SIG-M5 (cell line): ENCODE data around the gene CHTOP.
"Not testable (repeated sequence)": the region's sequence is repeated elsewhere in the genome, so short reads cannot be mapped to it uniquely, and the experiment has no call there.

ENCODE experiments used
- DNase-seq: peaks from one replicate; lab custom pipeline; 2025; lab: John Stamatoyannopoulos, UW

Gene CHTOP, protein sequence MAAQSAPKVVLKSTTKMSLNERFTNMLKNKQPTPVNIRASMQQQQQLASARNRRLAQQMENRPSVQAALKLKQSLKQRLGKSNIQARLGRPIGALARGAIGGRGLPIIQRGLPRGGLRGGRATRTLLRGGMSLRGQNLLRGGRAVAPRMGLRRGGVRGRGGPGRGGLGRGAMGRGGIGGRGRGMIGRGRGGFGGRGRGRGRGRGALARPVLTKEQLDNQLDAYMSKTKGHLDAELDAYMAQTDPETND

DNA sequence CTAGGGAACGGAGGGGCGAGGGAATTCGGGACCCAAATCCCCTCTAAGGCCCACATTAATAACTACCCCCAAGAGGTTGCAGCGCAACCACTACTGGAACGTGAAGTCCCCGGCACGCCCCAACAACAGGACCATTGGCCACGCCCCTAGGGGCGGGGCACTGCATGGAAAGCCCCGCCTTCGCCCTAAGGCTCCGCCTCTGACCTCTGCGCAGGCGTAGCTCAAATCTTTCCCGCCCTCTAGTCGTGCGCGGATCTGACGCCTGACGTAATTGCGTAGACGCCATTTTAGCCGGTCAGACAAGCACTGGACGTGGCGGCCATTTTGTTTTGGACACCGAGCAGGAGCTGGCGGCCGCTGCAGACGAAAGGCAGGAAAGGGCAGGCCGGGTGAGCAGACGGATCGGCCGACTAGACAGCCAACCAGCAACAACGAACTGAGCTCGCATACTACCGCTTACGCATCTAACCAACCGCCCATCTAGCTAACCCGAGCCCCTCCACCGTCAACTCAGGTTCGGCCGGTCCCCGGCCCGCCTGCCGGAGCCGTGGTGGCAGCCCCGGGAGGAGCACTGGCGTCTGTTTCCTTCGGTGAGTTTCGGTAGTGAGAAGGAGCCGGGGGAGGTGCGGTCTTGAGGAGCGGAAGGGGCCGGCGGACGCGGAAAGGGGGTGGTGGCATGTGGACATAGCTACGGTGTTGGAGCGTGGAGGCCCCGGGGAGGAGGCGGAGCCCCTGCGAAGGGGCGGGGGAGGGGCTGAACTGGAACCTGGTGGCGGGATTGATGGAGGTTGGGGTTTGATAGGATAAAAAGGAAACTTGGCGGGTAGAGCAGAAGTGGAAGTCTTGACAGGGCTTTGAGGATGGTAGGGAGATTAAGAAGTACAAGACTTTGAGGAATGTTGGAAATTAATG, at the start of gene CHTOP:
Gene CHTOP, plus strand, starts transcription at position 313 of the 912 bp plus-strand sequence. CDS start 2,523 bp downstream, outside the sequence.
- DNase-seq: peak; percentile 83

DNA sequence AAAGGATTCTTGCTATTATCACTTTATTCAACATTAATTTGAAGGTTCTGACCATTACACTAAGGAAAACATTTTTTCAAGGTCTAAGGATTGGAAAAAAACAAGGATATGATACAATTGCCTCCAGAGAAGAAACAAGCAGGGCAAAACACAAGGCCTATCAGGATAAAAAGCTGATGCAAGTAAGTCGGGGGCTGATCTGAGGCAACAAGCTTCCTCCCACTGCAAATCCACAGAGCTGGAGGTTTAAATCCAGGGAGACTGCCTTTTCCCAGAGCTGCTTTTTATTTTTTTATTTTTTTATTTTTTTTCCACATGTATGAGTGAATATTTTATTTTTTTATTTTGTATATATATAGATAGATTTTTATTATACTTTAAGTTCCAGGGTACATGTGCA, 48.9 kb upstream of the CHTOP start:
- DNase-seq: no peak

DNA sequence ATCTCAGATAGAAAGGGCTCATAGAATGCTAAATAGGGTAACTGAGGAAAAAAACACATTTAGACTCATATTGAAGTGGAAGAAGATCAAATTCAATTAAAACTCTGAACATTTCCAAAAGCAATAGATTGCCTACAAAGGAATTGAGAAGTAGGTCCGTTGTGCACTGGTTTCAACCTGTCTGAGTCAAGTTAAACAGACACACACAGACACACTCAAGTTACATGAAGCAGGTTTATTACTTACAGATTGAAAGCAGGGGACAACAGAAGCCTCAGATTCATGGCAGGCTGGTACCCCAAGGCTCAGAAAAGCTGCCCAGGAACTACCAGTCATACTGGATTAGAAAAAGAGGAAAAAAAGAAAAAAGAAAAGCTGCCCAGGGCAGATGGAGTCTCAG, 47.5 kb upstream of the CHTOP start:
- DNase-seq: no peak

DNA sequence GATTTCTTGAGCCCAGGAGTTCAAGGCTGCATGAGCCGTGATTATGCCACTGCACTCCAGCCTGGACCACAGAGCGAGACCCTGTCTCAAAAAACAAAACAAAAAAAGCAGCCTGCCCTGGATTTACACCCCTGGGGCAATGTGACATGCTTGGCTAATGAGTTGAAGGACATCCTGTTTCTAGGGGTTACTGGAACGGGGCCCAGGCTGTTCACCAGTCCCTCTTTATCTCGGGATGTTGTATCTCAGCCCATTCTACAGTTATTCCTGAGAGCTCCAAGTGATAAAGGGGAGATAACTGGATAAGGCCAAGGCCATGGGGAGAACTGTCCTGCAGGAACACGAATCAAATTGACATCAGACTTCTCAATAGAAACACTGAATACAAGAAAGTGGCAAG, 46.6 kb upstream of the CHTOP start:
- DNase-seq: no peak

DNA sequence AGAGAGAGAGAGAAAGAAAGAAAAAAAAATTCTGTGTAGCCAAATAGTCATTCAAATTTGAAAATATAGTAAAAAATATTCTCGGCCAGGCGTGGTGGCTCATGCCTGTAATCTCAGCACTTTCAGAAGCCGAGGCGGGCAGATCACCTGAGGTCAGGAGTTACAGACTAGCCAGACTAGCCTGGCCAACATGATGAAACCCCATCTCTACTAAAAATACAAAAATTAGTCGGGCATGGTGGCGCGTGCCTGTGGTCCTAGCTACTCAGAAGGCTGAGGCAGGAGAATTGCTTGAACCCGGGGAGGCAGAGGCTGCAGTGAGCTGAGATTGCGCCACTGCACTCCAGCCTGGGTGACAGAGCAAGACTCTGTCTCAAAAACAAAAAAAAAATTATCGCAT, 45.8 kb upstream of the CHTOP start:
- DNase-seq: not testable (repeated sequence)

DNA sequence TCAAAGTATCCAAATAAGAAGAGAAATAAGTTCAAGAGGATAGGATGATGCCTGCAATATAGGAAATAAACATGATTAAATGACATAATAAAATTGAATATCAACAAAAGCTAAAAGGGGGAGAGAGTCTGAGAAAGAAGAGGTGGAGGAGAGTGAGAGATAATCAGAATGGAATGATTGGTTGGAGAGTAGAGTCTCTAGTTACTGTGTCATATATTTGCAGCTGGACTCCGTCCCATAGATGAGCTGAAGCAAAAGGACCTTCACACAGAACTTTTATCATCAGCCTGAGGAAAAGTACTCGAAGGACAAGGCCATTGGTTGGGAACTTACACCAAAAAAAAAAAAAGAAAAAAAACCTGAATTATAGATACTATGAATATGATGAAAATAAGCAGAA, 45.4 kb upstream of the CHTOP start:
- no peak for DNase-seq

DNA sequence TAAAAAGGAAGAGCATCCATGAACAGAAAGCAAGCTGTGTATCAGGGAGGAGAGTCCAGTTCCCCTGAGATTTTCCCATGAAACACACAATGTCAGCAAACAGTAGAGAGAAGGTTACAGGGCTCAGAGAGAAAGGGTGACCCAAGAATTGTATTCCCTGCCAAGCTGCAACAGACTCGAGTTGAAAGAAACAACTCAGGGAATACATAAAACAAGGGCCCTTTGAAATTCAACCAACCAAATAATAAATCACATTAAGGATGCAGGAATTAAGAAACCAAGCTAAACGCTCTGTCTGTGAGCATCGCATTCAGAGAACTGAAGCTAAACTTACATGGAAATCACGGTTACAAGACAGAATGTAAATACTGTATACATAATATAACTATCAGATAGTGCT, 41.1 kb upstream of the CHTOP start:
- no peak for DNase-seq

DNA sequence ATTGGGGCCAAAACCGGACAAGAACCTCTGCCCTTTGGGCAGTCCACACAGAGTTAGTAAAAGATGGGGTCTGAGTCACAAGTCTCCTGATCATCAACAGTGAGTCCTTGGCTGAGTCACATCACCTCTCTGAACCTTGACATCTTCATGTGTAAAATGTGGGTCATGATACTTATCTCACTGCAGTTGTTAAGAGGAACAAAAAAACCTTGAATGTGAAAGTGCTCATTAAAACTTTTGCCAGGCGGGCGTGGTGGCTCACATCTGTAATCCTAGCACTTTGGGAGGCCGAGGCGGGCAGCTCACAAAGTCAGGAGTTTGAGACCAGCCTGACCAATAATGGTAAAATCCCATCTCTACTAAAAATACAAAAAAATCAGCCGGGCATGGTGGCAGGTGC, 36.7 kb upstream of the CHTOP start:
- no peak for DNase-seq

DNA sequence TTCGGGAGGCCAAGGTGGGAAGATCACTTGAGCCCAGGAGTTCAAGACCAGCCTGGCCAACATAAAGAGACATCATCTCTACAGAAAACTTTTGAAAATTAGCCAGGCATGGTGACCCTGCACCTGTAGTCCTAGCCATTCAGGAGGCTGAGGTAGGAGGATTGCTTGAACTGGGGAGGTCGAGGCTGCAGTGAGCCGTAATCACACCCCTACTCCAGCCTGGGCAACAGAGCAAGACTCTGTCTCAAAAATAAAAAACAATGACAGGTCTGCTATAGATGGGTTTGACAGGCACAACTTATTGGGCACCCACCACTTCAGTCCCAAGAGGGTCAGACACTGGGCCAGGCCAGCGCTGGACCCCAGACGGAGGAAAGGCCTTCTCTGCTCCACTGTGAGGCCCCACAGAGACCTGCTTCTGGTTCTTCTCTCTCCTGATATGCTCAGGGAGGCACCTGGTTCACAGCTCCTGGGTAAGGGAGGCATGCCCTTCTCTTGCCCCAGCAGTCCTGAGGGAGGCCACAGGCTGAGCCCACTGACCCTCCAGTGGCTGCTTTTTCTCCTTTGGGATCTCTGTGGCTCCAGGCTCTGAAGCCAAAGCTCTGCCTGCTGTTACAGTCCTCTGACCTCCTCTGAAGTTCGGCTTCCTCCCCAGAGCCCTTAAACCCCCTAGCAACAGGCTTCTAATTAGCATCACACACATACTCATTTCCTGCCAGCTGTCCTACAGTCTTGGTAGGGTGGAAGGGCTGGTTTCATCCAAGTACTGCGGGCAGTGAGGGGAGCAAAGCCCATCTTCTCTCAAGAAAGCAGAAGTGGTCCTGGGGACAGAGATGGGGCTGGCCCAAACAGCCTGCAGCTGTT, 35.3 kb upstream of the CHTOP start:
- DNase-seq: peak; percentile 98

DNA sequence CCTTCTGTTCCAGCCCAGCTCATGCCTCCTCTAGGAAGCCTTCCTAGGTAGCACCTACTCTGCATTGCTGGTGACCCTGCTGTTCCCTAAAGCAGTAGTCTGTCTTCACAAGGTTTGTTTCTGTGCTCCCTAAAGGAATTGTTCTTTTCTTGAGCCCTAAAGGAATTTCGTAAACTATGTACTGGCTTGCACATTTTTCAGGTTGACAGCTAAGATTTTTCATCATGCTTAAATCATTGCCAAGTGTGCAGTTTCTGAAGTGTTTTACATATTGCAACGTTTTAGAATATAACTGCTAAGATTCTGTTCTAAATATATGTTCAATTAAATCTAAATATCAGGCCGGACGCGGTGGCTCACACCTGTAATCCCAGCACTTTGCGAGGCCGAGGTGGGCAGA, 34.0 kb upstream of the CHTOP start:
- DNase-seq: no peak

DNA sequence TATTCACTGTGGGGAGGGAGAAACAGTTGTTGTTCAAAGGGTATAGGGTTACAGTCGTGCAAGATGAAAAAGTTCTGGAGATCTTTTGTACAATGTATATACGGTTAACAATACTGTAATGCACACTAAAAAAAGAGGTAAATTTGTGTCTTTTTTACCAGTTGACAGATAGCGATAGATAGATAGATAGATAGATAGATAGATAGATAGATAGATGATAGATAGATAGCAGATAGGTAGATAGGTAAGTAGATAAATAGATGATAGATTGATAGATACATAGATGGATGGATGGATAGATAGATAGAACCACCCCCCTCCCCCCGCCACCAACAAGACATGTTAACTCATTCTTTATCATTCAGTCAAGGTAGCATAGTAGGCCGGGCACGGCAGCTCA, 31.1 kb upstream of the CHTOP start:
- DNase-seq: no peak

DNA sequence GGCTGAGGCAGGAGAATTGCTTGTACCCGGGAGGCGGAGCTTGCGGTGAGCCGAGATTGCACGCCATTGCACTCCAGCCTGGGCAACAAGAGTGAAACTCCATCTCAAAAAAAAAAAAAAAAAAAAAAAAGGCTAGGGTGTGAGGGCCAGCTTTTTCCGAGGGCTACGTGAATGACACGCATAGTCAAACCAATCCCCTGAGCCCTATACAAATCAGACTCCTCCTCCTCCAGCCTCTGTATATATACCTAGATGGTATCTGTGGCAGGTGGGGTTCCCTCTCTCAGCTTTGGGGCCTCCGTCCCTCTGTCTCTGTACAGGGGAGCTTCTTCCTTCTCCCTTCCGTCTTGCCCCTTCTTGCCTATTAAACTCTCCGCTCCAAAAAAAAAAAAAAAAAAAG, 27.7 kb upstream of the CHTOP start:
- no peak for DNase-seq

DNA sequence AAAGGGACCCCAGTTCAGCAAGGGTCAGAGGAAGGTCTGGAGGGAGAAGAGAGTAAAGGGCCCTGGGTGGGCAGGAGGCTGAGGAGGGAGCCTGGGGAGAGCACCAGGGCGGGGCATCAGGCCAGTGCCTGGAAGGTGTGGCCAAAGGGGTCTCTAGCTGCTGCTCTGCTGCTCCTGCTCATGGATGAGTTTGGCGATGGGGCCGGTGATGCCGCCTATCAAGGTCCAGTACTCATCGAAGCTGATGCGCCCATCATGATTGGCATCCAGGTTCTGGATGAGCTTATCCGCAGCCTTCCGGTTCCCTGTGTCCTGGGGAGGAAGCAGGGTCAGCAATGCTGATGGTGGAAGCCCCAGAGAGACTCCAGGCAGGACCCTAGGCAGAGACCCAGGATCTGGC, 26.5 kb upstream of the CHTOP start:
- no peak for DNase-seq

DNA sequence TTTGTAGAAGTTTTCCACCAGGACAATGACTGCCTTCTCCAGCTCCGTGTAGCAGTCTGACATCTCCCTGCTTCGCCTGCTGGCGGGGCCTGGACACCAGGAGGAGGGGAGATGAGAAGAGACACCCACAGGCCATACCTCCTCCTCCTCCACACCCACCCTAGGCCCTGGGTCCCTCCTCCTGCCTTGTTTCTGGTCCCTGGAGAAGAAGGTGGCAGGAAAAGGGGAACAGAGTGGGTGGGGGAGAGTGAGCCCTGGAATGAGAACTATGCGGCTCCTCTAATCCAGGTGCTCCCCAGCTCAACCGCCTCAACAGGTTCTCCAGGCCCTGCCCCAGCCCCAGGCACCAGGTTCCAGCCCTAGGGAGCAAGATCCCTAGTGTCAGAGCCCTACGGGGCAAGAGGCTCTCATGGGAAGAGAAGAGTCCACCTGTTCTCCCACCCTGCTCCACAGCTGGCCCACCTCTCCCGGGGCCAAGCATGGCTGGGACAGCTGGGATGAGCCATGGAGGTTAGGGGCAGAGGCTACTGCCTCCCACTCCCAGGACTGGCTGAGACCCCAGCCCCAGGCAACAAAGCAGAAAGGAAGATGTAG, 25.7 kb upstream of the CHTOP start:
- no peak for DNase-seq

DNA sequence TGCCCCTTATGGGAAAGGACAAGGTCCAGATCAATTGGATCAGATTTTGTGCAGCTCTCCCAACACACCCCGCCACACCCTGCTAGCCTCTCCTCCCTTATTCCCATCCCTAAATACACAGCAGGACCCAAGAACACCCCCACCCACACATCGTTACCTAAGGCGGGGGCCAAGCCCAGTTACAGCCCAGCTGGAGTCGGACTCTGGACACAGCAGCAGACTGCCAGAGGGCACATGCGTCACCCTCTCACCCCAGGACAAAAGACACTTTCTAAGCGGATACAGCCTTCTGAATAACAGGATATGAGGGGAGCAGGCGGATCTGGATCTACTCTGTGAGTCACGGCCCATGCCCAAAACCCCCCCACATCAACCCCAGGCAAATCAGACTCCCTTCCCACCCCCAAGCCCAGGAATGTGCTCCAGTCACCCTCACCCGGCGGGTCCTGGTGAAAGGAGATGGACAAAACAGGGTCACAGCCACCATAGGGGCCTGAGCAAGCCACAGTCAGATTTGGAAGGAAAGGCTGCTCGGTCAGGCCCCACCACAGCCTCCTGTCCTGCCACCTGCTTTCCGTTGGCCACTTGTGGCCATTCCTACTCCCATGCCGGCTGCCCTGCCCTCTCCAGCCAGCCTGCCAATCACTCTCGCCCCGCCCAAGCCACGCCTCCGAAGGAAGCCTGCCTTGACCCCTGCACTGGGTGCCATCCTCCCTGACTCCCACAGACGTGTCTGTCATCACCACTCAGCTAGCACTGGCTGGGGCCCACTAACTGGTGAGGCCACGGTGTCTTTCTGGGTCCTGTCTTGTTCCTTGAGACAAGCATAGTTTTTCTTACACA, 24.9 kb upstream of the CHTOP start:
- DNase-seq: no peak

DNA sequence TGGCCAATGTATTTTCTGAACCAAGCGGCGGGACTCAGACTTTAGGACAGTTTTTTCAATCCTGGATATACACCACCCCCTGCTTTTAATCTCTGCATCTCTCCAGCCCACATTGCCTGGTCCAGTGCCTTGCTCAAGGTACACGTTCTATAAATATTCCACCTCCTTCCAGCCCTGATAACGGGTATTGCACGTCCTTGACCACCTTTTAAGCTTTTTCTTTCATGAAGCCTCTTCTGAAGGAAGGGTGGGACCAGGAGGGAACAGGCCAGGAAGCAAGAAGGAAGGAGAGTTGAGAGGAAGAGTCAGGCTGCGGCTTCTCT, 24.3 kb upstream of the CHTOP start:
- no peak for DNase-seq

DNA sequence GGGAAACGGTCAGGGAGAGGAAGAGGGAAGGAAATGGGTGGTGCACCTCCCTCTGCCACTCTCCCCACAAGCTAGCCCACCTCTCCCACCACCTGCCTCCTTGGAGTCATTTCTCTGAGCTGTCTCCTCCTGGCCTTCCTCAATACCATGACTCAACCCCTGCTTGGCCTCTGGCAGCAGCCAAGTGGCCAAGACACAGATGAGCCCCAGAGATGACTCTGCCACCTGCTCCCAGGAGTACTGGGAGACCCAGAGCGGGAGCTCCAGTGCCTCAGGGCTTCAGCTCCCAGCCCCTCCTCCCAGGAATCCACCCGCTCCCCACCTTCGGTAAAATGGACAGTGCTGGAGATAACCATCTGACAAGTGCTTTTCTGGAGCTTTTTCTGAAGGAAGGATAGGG, 23.5 kb upstream of the CHTOP start:
- no peak for DNase-seq

DNA sequence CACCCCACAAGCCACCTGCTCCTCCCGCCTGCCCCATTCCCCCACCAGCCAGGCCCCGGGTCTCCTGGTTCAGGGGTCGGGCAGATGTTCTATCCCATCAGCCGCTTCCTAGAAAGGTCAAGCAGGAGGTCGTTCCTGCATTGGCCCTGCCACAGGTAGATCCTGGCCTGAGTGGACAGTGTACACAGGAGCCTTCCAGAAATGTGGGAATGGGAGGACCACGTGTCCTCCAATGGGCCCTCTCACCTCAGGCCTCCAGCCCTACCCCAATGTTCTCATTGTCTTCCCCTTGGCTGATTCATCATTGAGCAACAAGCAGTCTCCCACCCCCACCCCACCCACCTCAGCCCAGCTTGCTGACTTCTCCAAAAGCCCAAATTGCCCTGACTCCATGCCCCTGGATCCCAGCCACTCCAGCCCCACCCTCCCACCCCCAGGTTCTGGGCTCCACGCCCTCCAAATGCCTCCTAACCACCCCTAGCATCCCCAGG, 23.0 kb upstream of the CHTOP start:
- DNase-seq: no peak

DNA sequence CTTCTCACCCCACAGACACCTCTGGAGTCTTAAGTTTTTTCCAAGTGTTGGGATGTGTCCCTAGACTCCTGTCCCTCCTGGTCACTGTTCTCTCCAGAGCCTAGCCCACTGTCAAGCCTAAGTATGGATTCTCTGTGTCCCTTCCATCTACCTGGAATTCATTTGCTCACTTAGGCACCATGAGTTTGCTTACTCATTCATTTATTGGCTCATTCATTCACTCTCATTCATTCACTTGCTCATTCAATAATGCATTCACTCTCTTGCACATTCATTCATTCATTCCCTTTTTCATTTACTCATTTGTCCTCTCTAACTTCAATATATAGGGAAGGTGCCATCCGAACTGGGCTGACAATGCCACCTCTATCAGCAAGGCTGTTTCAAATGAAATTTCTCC, 22.5 kb upstream of the CHTOP start:
- DNase-seq: no peak

DNA sequence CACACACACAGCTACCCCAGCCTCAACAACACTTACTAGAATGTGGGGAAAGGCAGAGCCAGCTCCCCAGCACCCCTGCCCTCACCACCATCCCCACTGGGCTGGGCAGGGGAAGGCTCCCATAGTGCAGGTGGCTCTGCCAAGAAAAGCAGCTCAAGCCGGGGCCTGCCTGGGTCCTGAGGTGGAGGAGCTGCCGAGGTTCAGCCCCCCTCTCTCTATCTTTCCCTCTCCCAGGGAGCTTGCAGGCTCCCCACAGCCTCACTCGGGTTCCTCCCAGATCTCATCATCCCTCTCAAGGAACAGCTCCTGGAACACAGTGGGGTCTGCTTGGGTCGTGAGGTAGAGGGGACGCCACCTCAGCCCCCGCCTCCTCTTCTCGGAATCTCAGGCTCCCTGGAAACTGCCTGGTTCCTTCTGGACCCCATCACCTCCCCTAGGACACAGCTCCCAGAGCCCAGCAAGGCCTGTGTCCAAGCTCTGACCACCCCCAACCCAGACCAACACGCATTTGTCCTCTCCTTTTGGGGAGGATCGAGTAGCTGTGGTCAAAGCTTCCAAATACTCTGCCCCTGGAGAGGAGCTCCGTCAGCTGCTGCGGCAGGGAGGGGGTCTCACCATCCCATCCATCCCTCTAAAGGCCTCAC, 21.6 kb upstream of the CHTOP start:
- DNase-seq: no peak
